AML-193 (cell line): ENCODE data around the gene MYRFL.
A peak's percentile ranks its signal among the peaks of the same experiment; 100 is the strongest.
"Not testable (repeated sequence)": the region's sequence is repeated elsewhere in the genome, so short reads cannot be mapped to it uniquely, and the experiment has no call there.

Experiments used
- DNase-seq, 2 experiments: peaks; one replicate each; lab custom pipeline; 2025; lab: John Stamatoyannopoulos, UW

The MYRFL gene

GRCh38 chr12:69844416-69844815 lies 19.4 kb downstream of the MYRFL start:
- no peak for DNase-seq

GRCh38 chr12:69844836-69845235 lies 19.8 kb downstream of the MYRFL start:
- no peak for DNase-seq

GRCh38 chr12:69846976-69847375 lies 21.9 kb downstream of the MYRFL start:
- DNase-seq = no peak

GRCh38 chr12:69851976-69852375 lies 26.9 kb downstream of the MYRFL start:
- DNase-seq = no peak

- DNase-seq = not testable (repeated sequence)
These were observed 28.3 kb downstream of the MYRFL start for GRCh38 chr12:69853176-69853961.

GRCh38 chr12:69866698-69867097 lies 41.7 kb downstream of the MYRFL start:
- DNase-seq = no peak

GRCh38 chr12:69868695-69869094 lies 43.7 kb downstream of the MYRFL start:
- no peak for DNase-seq

- DNase-seq = peak; percentile 32 to 43
These were observed 47.8 kb downstream of the MYRFL start for GRCh38 chr12:69872804-69873203.

- DNase-seq = no peak
These were observed 48.4 kb downstream of the MYRFL start for GRCh38 chr12:69873429-69873828.

GRCh38 chr12:69874606-69875005 lies 49.6 kb downstream of the MYRFL start:
- DNase-seq = no peak

- no peak for DNase-seq
These were observed 50.4 kb downstream of the MYRFL start for GRCh38 chr12:69875416-69875935.

- peak; percentile 53 to 59 for DNase-seq
These were observed 54.3 kb downstream of the MYRFL start for GRCh38 chr12:69879007-69879960.

- no peak for DNase-seq
These were observed 55.5 kb downstream of the MYRFL start for GRCh38 chr12:69880571-69880970.

GRCh38 chr12:69881771-69882170 lies 56.7 kb downstream of the MYRFL start:
- no peak for DNase-seq

GRCh38 chr12:69884386-69884785 lies 59.4 kb downstream of the MYRFL start:
- DNase-seq = no peak

GRCh38 chr12:69885658-69886057 lies 60.6 kb downstream of the MYRFL start:
- DNase-seq = no peak

- no peak for DNase-seq
These were observed 61.1 kb downstream of the MYRFL start for GRCh38 chr12:69886109-69886508.

- DNase-seq = no peak
These were observed 61.7 kb downstream of the MYRFL start for GRCh38 chr12:69886715-69887114.

- no peak for DNase-seq
These were observed 63.9 kb downstream of the MYRFL start for GRCh38 chr12:69888901-69889300.

GRCh38 chr12:69894800-69895383 lies 69.9 kb downstream of the MYRFL start:
- no peak for DNase-seq

GRCh38 chr12:69896653-69897381 lies 71.8 kb downstream of the MYRFL start:
- no peak for DNase-seq

- no peak for DNase-seq
These were observed 72.7 kb downstream of the MYRFL start for GRCh38 chr12:69897744-69898143.
